H9 (cell line): ENCODE measurements around the gene CRYAB. TPM values are rescaled to one million over a fixed set of nuclear protein-coding genes. Genes with fewer than 3 reads are reported as not detected.

Experiments used
- DNase-seq: peaks from one replicate; pipeline ENCODE4 v3.0.0-alpha.2; 2017
- H2AFZ ChIP-seq: one replicate; pipeline ENCODE4 v1.6.1; 2013; ENCODE audit warnings: mild to moderate bottlenecking, low read length, control low read depth, moderate library complexity
- H2AK5ac ChIP-seq: 2 replicates; pipeline ENCODE4 v1.6.1; 2013; ENCODE audit warnings: low read length, control low read depth, mixed read lengths; ENCODE audit not compliant: insufficient read length
- H2BK120ac ChIP-seq: one replicate; pipeline ENCODE4 v1.6.1; 2013; ENCODE audit warnings: low read depth, mild to moderate bottlenecking, low read length, control low read depth, inconsistent platforms; ENCODE audit not compliant: poor library complexity, severe bottlenecking
- H2BK12ac ChIP-seq: 2 replicates; pipeline ENCODE4 v1.6.1; 2013; ENCODE audit warnings: low read length, control low read depth, mixed read lengths, low read depth; ENCODE audit not compliant: insufficient read length
- H2BK15ac ChIP-seq: 2 replicates; pipeline ENCODE4 v1.6.1; 2013; ENCODE audit warnings: low read depth, low read length, control low read depth
- H2BK20ac ChIP-seq: one replicate; pipeline ENCODE4 v1.6.1; 2013; ENCODE audit warnings: low read depth, mild to moderate bottlenecking, low read length, control low read depth, inconsistent platforms; ENCODE audit not compliant: poor library complexity, severe bottlenecking
- H2BK5ac ChIP-seq: 2 replicates; pipeline ENCODE4 v1.6.1; 2013; ENCODE audit warnings: low read length, control low read depth, mixed read lengths; ENCODE audit not compliant: insufficient read length
- H3K14ac ChIP-seq: 2 replicates; pipeline ENCODE4 v1.6.1; 2013; ENCODE audit warnings: low read length, control low read depth; ENCODE audit not compliant: insufficient read depth
- H3K18ac ChIP-seq: 2 replicates; pipeline ENCODE4 v1.6.1; 2013; ENCODE audit warnings: low read depth, mild to moderate bottlenecking, mixed read lengths, low read length, control low read depth; ENCODE audit not compliant: insufficient read length
- H3K23ac ChIP-seq: 2 replicates; pipeline ENCODE4 v1.6.1; 2013; ENCODE audit warnings: low read length, control low read depth, mixed read lengths, low read depth; ENCODE audit not compliant: insufficient read length
- H3K23me2 ChIP-seq: 2 replicates; pipeline ENCODE4 v1.6.1; 2013; ENCODE audit warnings: low read depth, mild to moderate bottlenecking, mixed read lengths, low read length, control low read depth; ENCODE audit not compliant: insufficient read length, poor library complexity, severe bottlenecking
- H3K27ac ChIP-seq: 2 replicates; pipeline ENCODE4 v1.5.1; 2013; ENCODE audit warnings: low read length, control low read depth, mixed read lengths, low read depth; ENCODE audit not compliant: insufficient read length
- H3K27me3 ChIP-seq: 2 replicates; pipeline ENCODE4 v1.6.1; 2013; ENCODE audit warnings: low read length, control low read depth, inconsistent platforms; ENCODE audit not compliant: insufficient read depth
- H3K4ac ChIP-seq: 2 replicates; pipeline ENCODE4 v1.6.1; 2013; ENCODE audit warnings: low read depth, mild to moderate bottlenecking, control low read depth, inconsistent platforms, low read length, moderate library complexity
- H3K4me1 ChIP-seq: 2 replicates; pipeline ENCODE4 v1.6.1; 2013; ENCODE audit warnings: low read length, control low read depth, inconsistent platforms; ENCODE audit not compliant: insufficient read depth
- H3K4me2 ChIP-seq: 2 replicates; pipeline ENCODE4 v1.6.1; 2013; ENCODE audit warnings: low read length, control low read depth, mixed read lengths; ENCODE audit not compliant: insufficient read length, insufficient read depth
- H3K56ac ChIP-seq: 2 replicates; pipeline ENCODE4 v1.6.1; 2013; ENCODE audit warnings: low read depth, mild to moderate bottlenecking, mixed read lengths, low read length, control low read depth; ENCODE audit not compliant: insufficient read length
- H3K79me1 ChIP-seq: 2 replicates; pipeline ENCODE4 v1.6.1; 2013; ENCODE audit warnings: low read depth, mild to moderate bottlenecking, moderate library complexity, low read length, control low read depth, inconsistent platforms; ENCODE audit not compliant: insufficient read depth, poor library complexity, severe bottlenecking
- H3K79me2 ChIP-seq: 2 replicates; pipeline ENCODE4 v1.6.1; 2013; ENCODE audit warnings: low read length, control low read depth, inconsistent platforms; ENCODE audit not compliant: insufficient read depth
- H3K9ac ChIP-seq: 2 replicates; pipeline ENCODE4 v1.6.1; 2013; ENCODE audit warnings: low read length, control low read depth, mixed read lengths; ENCODE audit not compliant: insufficient read length; ENCODE audit errors: extremely low read depth
- H3K9me3 ChIP-seq: one replicate; pipeline ENCODE4 v1.6.1; 2013; ENCODE audit warnings: low read depth, low read length, inconsistent platforms; ENCODE audit not compliant: control insufficient read depth
- H3T11ph ChIP-seq: one replicate; pipeline ENCODE4 v1.6.1; 2013; ENCODE audit warnings: mild to moderate bottlenecking, low read length, control low read depth, inconsistent platforms
- H4K20me1 ChIP-seq: one replicate; pipeline ENCODE4 v1.6.1; 2013; ENCODE audit not compliant: control insufficient read depth, insufficient read length, insufficient read depth
- H4K5ac ChIP-seq: 2 replicates; pipeline ENCODE4 v1.6.1; 2013; ENCODE audit warnings: low read depth, mild to moderate bottlenecking, mixed read lengths, low read length, control low read depth; ENCODE audit not compliant: insufficient read length
- H4K8ac ChIP-seq: replicated peaks from 2 replicates; pipeline ENCODE4 v1.6.1; 2013; ENCODE audit warnings: low read length, control low read depth, mixed read lengths, low read depth; ENCODE audit not compliant: insufficient read length
- H4K91ac ChIP-seq: 2 replicates; pipeline ENCODE4 v1.6.1; 2013; ENCODE audit warnings: low read depth, mild to moderate bottlenecking, moderate library complexity, mixed read lengths, low read length, control low read depth; ENCODE audit not compliant: insufficient read length
- H3K27ac Mint-ChIP-seq, 3 experiments: 2 replicates in 2 of 3; 3 replicates in 1 of 3; pipeline ENCODE4 v1.8.0; 2020 to 2021; ENCODE audit warnings: mixed read lengths in 3 of 3, mild to moderate bottlenecking in 1 of 3, moderate library complexity in 1 of 3
- H3K27me3 Mint-ChIP-seq: 2 replicates; pipeline ENCODE4 v1.8.0; 2021; ENCODE audit warnings: low read depth, mild to moderate bottlenecking, moderate library complexity, mixed read lengths
- H3K36me3 Mint-ChIP-seq, 3 experiments: 2 replicates in 2 of 3; 3 replicates in 1 of 3; pipeline ENCODE4 v1.8.0; 2020 to 2021; ENCODE audit warnings: low read depth in 3 of 3, mixed read lengths in 3 of 3; ENCODE audit not compliant: insufficient read depth in 1 of 3
- H3K4me1 Mint-ChIP-seq, 2 experiments: 2 replicates each; pipeline ENCODE4 v1.8.0; 2020; ENCODE audit warnings: mixed read lengths in 2 of 2
- H3K4me3 Mint-ChIP-seq, 2 experiments: 2 replicates in 1 of 2; 3 replicates in 1 of 2; pipeline ENCODE4 v1.8.0; 2020 to 2021; ENCODE audit warnings: mild to moderate bottlenecking in 2 of 2, mixed read lengths in 2 of 2, moderate library complexity in 1 of 2
- H3K9me3 Mint-ChIP-seq, 2 experiments: 2 replicates in 1 of 2; 3 replicates in 1 of 2; pipeline ENCODE4 v1.8.0; 2020; ENCODE audit warnings: mild to moderate bottlenecking in 2 of 2, mixed read lengths in 2 of 2, moderate library complexity in 1 of 2
- CTCF ChIP-seq: fragments of 200-600 bp; sonication (generic); conservative IDR thresholded peaks from 3 replicates; pipeline ENCODE4 v1.8.0; 2021; ENCODE audit warnings: antibody characterized with exemption, mild to moderate bottlenecking
- WGBS: extraction: QIAGEN DNeasy Blood & Tissue Kit; methylation state at CpG from one replicate; pipeline ENCODE4 v1.1.7; 2013; ENCODE audit warnings: missing lambda C conversion rate, low lambda C conversion rate, mixed read lengths; ENCODE audit not compliant: insufficient read length; ENCODE audit errors: extremely low coverage; 5-methylcytosine and 5-hydroxymethylcytosine counted together
- total RNA-seq: library from RNA; stranded (reverse); gene quantifications from 2 replicates; pipeline ENCODE4 v1.2.1, GENCODE V29; 2021

CRYAB gene
- total RNA-seq, 1 experiment from 2014 or later: not detected

GRCh38 chr11:111939836-111940604, 28.4 kb upstream of the CRYAB start:
- Histone ChIP-seq H3K79me2 (no peaks in the 10 kb centered on the region; the same call in 1 of the 2 replicates), H3K56ac (no peak overlapping the region), H4K8ac (no peak overlapping the region), H3K27ac (no peak overlapping the region), H3K27me3 (no peaks in the 10 kb centered on the region), H2BK5ac (no peak overlapping the region), H4K5ac (no peak overlapping the region), H2BK15ac (no peak overlapping the region), H3K4me2 (no peak overlapping the region), H3K4ac (no peak overlapping the region), H2BK20ac (no peak overlapping the region), H3K79me1 (no peaks in the 10 kb centered on the region), H2AFZ (no peak overlapping the region), H3K9me3 (no peaks in the 10 kb centered on the region), H2AK5ac (no peak overlapping the region), H3T11ph (no peak overlapping the region), H4K20me1 (no peaks in the 10 kb centered on the region), H2BK120ac (no peak overlapping the region), H3K23ac (no peak overlapping the region), H4K91ac (no peak overlapping the region), H3K4me1 (peaks cover 5% of the 10 kb centered on the region; the same call in 1 of the 2 replicates), H3K9ac (no peak overlapping the region), H3K18ac (no peak overlapping the region), H3K23me2 (peaks cover 5% of the 10 kb centered on the region), H3K14ac (no peak overlapping the region), H2BK12ac (no peak overlapping the region)
- no peak for TF ChIP-seq CTCF
- Mint-ChIP-seq H3K4me3 (no peak overlapping the region), H3K4me1 (peaks cover 41 to 49% of the 10 kb centered on the region in 2 experiments), H3K27ac (no peak overlapping the region), H3K9me3 (no peaks in the 10 kb centered on the region), H3K27me3 (peaks cover 1% of the 10 kb centered on the region; the same call in 1 of the 2 replicates), H3K36me3 (no peaks in the 10 kb centered on the region)
- DNase-seq: no peak
- WGBS: no CpG with 5 or more reads among the region's 4 CpGs
